HG03039 (cell line): ENCODE data around the gene CBFA2T3.

Experiments used
- ATAC-seq: cut with Tn5 transposase; IDR thresholded peaks from one replicate; pipeline ENCODE4 v1.9.1; 2021; ENCODE audit warnings: mild to moderate bottlenecking, moderate library complexity; ENCODE audit not compliant: unreplicated experiment

The CBFA2T3 gene

GRCh38 chr16:88977812-88978607 is 1.0 kb upstream of the CBFA2T3 start:
- ATAC-seq = no peak

GRCh38 chr16:88976366-88977017 is 515 bp downstream of the CBFA2T3 start:
- ATAC-seq = no peak

- no peak for ATAC-seq
Observed at GRCh38 chr16:88975511-88976061, 1.4 kb downstream of the CBFA2T3 start.

GRCh38 chr16:88974916-88975215 is 2.1 kb downstream of the CBFA2T3 start:
- ATAC-seq = no peak

- ATAC-seq = no peak
Observed at GRCh38 chr16:88974080-88974915, 2.7 kb downstream of the CBFA2T3 start.

GRCh38 chr16:88973415-88974050 is 3.5 kb downstream of the CBFA2T3 start:
- no peak for ATAC-seq

GRCh38 chr16:88973007-88973410 is 4.0 kb downstream of the CBFA2T3 start:
- ATAC-seq = no peak

GRCh38 chr16:88972349-88972748 is 4.7 kb downstream of the CBFA2T3 start:
- no peak for ATAC-seq

- no peak for ATAC-seq
Observed at GRCh38 chr16:88971371-88972097, 5.5 kb downstream of the CBFA2T3 start.

GRCh38 chr16:88970539-88971065 is 6.4 kb downstream of the CBFA2T3 start:
- no peak for ATAC-seq

GRCh38 chr16:88970050-88970449 is 7.0 kb downstream of the CBFA2T3 start:
- no peak for ATAC-seq

- ATAC-seq = no peak
Observed at GRCh38 chr16:88969361-88969831, 7.6 kb downstream of the CBFA2T3 start.

GRCh38 chr16:88968589-88969280 is 8.3 kb downstream of the CBFA2T3 start:
- no peak for ATAC-seq

GRCh38 chr16:88967830-88968588 is 9.0 kb downstream of the CBFA2T3 start:
- ATAC-seq = peak; percentile 50

- no peak for ATAC-seq
Observed at GRCh38 chr16:88966986-88967829, 9.8 kb downstream of the CBFA2T3 start.

- ATAC-seq = no peak
Observed at GRCh38 chr16:88965826-88966480, 11.1 kb downstream of the CBFA2T3 start.

- ATAC-seq = no peak
Observed at GRCh38 chr16:88965411-88965810, 11.6 kb downstream of the CBFA2T3 start.
